GM18868 (cell line): ENCODE data around the gene ICE2.

Experiments
- ATAC-seq: cut with Tn5 transposase; IDR thresholded peaks from one replicate; pipeline ENCODE4 v1.9.1; 2021; ENCODE audit warnings: mild to moderate bottlenecking, moderate library complexity; ENCODE audit not compliant: unreplicated experiment

Gene ICE2

GRCh38 chr15:60391722-60392315 is 87.1 kb downstream of the ICE2 start:
- ATAC-seq = no peak

- no peak for ATAC-seq
Measured at GRCh38 chr15:60390871-60391501, 88.0 kb downstream of the ICE2 start.

GRCh38 chr15:60390231-60390630 is 88.7 kb downstream of the ICE2 start:
- ATAC-seq = no peak

- peak; percentile 95 for ATAC-seq
Measured at GRCh38 chr15:60389261-60390077, 89.5 kb downstream of the ICE2 start.

GRCh38 chr15:60387321-60387720 is 91.6 kb downstream of the ICE2 start:
- no peak for ATAC-seq

GRCh38 chr15:60386615-60387014 is 92.3 kb downstream of the ICE2 start:
- ATAC-seq = no peak

- ATAC-seq = no peak
Measured at GRCh38 chr15:60385620-60386552, 93.1 kb downstream of the ICE2 start.

GRCh38 chr15:60384526-60385126 is 94.3 kb downstream of the ICE2 start:
- ATAC-seq = no peak

GRCh38 chr15:60384053-60384452 is 94.9 kb downstream of the ICE2 start:
- no peak for ATAC-seq

- no peak for ATAC-seq
Measured at GRCh38 chr15:60382773-60383674, 95.9 kb downstream of the ICE2 start.

- ATAC-seq = no peak
Measured at GRCh38 chr15:60381148-60381788, 97.7 kb downstream of the ICE2 start.

- no peak for ATAC-seq
Measured at GRCh38 chr15:60379525-60380274, 99.2 kb downstream of the ICE2 start.

- no peak for ATAC-seq
Measured at GRCh38 chr15:60379185-60379524, 99.8 kb downstream of the ICE2 start.

- no peak for ATAC-seq
Measured at GRCh38 chr15:60376677-60377095, 102.3 kb downstream of the ICE2 start.

- ATAC-seq = no peak
Measured at GRCh38 chr15:60375306-60375705, 103.6 kb downstream of the ICE2 start.

GRCh38 chr15:60374628-60375081 is 104.3 kb downstream of the ICE2 start:
- no peak for ATAC-seq

- ATAC-seq = no peak
Measured at GRCh38 chr15:60374209-60374608, 104.7 kb downstream of the ICE2 start.

GRCh38 chr15:60373745-60374144 is 105.2 kb downstream of the ICE2 start:
- no peak for ATAC-seq
